NCI-H146 (cell line): ENCODE results near the gene OTOG.

ENCODE experiments used
- DNase-seq: peaks from one replicate; lab custom pipeline; 2025; lab: John Stamatoyannopoulos, UW

OTOG gene

DNA sequence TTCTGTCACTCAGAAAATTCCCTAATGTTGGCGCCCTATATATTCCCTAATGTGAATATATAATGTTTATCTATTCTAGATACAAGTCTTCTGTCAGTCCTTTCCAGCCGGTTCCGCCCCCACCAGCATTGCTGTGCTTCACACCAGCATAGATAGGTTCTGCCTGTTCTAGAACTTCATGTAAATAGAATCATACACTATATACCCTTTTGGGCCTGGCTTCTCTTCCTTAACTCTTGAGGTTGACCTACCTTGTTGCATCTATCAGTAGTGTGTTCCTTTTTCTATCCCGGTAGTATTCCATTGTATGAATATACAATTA, 34.6 kb downstream of the OTOG start:
- DNase-seq: no peak

DNA sequence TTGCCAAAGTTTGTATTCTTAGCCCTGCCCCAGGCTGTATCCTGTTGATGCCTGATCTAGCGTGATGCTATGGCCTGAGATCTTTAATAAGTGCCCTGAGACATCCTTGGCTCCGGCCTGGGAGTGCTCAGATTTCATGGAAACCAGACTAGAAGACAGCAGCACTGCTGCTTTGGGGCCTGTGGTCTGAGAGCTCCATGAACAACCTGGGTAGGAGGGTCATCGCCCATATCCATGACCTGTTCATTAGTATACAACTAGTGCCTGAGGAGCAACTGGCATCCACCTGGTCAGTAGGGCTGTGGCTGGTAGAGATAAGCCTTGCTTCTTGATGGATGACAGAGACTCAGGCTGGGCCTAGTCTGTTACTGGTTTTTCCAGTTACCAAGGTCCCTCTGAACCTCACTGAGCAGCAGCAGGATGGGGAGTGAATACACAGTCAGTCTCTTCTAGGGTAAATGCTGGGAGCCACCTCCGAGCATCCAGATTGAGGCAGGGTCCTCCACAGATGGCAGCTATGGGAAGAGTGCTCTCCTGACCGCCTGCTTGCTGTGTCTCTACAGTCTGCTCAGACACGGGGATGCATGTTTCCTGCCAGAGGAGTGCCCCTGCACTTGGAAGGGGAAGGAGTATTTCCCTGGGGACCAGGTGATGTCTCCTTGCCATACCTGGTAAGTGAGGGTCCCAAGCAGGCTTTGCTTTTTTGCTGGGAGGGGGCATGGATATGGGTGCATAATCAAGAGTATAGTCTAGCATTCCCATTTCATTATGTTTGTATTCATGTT, 39.0 kb downstream of the OTOG start:
- no peak for DNase-seq

DNA sequence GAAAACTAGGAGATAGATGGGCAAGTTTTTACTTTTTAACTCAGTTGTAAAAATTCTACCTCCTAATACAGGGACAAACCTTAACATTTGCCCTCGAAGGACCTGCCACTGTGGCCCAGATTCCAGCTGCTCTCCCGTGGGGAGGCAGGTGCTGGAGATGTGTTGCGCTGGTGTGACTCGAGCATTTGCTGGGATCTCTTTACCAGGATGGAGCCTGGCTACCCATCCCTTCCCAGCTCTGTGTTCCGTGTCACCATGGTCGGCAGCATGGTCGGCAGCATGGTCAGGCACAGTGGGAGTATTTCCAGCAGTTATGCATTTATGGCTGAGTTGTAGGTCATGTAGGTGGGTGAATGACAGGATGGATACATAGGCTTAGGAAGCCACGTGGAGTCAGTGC, 41.1 kb downstream of the OTOG start:
- no peak for DNase-seq

DNA sequence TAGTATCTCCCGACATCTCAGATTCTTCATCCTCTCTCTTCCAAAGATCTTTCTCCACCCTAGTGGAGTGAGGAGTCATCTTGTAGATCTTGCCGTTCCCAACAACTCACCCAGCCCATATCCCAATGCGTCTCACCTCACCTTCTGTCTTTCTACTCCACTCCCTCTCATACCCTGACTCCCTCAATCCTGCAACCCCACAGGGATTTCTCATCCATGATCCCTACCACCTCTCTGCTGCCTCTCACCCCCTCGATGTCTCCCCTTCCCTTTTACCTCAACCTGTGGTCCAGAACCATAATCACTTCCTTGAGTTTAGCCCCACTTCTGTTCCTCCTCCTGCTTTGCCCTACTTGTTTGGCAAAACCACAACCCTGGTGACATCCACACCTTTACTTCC, 41.7 kb downstream of the OTOG start:
- DNase-seq: no peak

DNA sequence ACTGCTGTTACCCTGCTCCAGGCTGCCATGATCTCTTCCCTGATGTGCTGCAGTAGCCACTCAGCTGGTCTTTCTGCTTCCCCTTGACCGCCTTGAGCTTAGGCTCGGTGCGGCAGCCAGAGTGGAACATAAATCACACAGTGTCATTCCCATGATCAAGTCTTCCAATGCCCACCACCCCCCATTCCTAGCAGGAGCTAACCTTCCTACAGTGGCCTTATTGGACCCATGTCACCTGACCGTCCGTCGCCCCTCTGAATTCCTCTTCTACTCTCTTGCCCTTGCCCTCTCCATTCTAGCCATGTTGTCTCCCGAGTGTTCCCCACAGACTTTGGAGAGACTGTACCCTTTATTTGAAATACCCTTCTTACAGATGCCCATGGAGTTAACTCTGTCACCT, 43.4 kb downstream of the OTOG start:
- DNase-seq: no peak

DNA sequence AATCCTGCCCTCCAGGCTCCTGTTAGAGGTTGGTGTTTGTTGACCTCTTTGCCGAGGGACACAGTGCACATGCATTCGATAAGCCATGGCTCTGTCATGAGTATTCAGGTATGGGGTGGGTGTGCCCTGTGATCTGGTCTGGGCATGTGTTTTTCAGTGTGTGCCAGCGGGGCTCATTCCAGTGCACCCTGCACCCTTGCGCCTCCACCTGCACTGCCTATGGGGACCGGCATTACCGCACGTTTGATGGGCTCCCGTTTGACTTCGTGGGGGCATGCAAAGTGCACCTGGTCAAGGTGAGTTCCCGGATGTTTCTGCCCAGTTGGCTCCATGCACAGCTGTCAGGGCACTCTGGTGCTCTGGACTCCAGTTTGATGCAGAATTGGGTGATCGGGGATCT, 44.2 kb downstream of the OTOG start:
- DNase-seq: no peak

DNA sequence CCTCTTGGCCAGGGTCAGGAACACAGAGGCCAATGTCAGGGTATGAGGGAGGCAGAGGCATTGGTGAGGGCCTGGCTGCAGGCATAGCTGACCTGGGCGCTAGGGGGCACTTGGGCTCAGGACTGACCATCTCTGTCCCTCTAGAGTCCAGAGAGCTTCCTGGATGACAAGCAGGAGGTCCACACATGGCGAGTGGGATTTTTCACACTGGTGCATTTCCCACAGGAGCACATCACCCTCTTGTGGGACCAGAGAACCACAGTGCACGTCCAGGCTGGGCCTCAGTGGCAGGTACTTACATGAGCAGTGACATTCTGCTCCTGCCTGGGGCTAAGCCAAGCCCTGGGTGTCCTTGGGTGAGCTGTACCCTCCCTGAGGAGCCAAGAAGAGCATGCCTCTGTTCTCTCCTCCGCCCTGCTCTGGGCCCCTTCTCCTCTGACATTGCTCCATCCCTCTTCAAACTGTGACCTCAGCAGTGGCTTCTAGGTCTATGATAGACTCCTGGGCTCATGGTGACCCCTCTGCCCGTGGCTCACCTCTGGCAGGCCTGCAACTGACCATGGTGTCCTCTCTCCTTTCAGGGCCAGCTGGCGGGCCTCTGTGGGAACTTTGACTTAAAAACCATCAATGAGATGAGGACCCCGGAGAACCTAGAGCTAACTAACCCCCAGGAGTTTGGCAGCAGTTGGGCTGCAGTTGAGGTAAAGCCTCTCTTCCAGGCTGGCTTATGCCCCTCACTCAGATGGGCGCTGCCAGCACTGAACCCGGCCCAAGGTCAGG, 46.6 kb downstream of the OTOG start:
- DNase-seq: no peak

DNA sequence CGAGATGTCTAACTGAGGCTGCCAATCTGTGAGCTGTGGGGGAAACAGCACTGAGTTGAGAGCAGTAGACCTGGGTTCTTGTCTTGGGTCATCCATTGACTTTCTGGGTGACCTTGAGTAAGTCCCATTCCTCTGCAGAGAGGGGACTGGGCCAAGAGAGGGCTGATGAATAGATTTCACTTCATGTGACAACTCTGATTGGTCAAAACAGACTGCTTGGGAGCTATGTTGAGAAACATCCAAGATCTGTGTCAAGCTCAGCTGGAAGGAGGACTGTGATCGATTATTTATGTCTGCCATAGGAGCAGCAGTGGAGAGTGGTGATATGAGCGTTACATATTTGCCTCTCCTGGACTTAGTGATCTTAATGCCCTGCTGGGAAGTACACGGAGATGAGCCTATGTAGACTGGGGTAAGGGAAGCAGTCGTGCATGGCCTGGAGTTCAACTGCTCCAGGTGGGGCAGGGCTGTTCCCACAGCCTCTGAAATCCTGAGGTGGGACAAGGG, 47.7 kb downstream of the OTOG start:
- no peak for DNase-seq

DNA sequence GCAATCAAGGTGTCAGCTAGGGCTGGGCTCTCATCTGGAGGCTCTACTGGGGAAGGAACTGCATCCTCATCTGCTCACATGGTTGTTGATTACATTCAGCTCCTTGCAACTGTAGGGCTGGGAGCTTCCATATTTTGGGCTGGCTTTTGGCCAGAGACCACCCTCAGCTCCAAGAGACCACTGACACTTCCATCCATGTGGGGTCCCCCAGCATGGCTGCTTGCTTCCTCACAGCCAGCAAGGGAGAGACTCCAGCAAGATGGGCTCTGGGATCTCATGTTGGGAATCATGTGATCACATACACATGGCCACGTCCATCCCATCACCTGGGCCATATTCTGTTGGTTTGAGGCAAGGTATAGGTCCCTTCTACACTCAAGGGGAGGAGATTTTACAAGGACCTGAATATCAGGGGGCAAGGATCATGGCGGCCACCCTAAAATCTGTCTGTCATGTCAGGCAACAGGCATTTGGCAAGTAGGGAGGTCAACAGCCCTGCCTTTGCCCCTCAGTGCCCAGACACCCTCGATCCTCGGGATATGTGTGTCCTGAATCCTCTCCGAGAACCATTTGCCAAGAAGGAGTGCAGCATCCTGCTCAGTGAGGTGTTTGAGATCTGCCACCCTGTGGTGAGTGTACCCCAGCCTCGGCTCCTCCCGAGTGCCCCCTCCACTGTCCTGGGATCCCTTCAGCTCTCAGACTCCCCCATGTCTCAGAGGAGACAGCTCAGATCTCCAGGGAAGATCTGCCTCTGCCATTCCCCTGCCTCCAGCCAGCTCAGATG, 48.7 kb downstream of the OTOG start:
- no peak for DNase-seq

DNA sequence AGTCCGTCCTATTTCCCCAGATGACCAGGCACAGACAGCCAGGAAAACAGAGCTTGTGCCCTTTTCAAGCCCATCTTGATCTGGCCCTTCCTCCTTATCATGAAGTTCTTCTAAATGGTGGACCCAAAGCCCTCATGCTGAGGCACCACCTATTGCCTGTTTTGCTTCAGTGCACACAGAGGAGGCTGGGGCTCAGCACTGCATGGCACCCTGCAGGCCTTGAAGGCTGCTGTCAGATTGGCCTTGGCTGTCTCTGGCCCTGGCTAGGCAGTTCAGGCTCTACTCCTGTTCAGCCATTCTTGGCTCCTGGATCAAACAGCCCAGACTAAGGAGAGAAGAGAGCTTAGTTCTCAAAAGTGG, 49.2 kb downstream of the OTOG start:
- DNase-seq: peak; percentile 44

DNA sequence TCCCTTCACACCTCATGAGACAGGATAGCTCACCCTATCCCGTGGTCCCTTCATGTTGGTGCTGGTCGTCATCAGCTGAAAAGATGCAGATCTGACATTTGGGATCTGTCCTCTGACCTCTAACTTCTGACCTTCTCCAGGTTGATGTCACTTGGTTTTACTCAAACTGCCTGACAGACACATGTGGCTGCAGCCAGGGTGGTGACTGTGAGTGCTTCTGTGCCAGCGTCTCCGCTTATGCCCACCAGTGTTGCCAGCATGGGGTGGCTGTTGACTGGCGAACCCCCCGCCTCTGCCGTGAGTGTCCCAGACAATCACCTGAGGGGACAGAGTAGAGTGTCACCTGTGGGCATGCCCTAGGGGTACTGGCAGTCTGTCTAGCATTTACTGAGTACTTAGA, 49.7 kb downstream of the OTOG start:
- no peak for DNase-seq

DNA sequence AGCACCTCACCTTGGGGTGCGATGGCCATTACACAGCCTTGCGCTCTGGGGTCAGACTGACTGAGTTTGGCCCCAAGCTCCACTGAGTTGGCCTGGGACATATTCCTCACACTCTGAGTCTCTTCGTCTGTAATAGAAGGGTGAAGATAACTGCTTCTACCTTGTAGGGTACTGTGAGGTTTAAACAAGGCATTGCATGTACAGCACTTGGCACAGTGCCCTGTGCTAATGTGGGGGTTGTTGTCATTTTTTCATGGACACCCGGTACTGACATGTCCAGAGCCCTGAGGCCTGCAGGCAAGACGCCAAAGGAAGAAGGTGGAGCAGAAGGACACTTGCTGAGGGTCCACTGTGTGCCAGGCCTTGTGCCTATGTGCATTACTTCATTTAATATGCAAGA, 50.7 kb downstream of the OTOG start:
- DNase-seq: no peak

DNA sequence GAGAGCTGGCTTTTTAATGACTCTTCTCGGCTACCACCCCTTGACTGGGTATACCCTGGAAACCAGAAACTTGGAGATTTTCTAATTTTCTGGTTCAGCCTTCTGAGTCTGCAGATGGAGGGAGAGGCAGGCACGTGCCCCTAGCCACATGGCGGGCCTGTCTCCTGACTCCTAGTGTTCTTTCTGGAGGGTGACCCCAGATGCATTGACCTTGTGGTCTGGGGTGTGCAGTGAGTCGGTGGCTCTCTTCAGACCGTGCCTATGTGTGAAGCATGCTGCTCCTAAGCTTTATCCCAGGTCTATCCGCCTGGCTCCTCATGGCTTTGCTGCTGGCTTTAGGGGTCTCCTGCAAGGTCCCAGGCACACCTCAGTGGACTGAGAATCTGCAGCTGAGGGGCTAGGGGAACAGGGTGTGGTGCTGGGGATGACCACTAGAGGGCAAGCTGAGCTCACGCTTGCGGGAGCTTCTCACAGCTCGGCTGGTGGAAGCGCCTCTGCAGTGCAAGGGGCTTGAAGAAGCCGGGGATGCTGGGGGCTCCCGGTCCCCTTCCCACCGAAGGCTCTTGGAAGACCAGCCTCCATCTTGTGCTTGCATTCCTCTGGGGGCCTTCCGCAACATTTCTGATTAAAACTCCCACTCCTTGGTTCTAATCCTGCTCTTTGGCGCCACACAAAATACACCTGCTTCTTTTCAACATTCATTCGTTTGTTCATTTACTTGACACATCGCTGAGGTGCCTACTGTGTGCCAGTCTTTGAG, 51.8 kb downstream of the OTOG start:
- peak; percentile 50 for DNase-seq

DNA sequence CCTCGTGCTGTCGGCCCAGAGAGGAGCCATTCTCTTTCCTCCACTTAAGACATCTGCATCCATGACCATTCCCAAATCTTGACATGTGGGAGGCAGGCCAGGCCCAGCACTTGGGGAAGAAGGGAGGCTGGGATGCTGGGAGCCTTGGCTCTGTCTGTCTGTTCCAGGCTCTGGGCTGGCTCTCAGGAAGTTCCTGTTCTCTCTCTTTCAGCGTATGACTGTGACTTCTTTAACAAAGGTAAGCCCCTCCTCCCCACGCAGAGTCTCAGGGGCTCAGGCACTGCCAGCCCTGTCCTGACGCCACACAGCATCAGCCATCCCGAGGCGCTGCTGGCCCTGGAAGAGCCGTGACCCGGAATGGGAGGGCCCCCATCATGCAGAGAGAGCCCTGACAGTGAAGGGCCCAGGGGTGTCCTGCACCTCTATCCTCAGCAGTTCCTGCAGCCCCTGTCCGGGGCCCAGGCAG, 52.4 kb downstream of the OTOG start:
- no peak for DNase-seq

DNA sequence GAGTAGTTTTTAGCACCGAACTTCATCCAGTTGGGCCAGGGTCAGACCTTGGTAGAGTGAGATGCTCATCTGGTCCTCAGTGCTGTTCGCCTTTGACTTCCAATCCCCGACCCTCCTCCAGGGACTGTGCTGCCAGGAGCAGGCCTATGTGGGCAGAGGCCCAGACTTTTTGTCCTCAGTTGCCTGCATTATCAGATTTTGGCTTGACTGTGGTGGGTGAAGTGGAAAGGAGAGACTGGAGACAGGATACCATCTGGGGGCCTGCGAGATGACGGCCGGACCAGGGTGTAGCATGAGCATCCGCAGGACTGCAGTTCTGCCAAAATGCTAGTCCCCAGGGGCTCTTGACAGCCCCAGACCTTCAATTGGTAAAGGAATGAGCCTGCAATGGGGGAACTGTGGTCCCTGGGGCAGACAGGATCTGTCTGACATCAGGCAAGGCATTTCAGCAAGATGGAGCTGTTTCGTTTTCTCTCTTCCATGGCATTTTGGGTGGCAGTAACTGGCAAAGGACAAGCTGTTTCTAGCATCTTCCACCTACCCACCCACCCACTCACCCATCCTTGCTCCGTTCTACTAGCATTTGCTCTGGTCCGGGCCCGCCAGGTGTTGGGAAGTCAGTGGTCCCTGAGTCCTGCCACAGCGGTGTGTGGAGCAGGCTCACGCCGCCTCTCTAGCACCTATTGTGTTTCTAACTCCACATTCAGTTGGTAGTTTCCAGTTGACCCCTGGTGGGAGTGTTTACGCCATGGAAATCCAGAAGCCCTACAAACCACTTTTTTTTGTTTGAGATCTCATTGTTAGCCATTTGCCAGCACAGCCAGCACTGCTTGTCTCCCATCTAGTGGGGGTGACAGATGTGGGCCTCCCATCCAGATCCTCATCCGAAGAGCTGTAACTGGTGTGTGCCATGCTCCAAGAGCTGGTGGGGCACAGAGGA, 53.5 kb downstream of the OTOG start:
- peak; percentile 16 for DNase-seq

DNA sequence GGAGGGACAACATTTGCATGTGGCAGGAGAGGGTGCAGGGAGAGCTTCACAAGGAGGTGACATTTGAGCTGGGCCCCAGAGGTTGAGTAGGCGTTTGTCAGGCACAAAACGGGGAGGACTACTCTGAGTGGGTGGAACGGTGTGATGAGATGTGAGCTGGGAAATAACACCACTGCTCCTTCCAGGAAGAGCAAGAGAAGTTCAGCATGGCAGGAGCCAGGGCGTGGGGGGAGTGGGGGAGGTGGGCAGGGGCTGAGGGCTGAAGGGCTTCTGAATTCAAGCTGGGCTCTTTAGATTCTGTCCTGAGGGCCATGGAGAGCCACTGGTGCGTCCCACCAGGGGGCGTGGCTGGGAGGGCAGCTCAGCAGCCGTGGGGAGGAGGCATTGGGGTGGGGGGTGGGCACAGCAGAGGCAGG, 54.2 kb downstream of the OTOG start:
- peak; percentile 11 for DNase-seq

DNA sequence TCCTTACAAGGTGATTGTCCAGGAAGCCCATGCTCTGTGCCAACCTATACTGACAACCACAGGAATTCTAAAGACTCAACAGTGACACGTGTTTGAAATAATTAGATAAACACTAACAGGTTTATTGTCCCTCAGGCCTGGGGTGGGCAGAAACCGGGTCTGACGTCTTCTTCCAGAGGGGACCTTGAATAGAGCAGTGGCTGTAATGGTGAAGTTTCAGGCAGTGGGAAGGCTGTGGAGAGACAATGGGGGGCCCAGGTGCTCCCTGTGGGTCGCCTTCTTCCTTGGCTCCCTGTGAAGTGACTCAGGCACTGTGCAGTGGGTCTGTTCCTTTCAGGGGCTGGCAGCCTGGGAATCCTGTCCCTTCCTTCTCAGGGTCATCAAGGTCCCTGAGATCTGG, 54.6 kb downstream of the OTOG start:
- DNase-seq: no peak

DNA sequence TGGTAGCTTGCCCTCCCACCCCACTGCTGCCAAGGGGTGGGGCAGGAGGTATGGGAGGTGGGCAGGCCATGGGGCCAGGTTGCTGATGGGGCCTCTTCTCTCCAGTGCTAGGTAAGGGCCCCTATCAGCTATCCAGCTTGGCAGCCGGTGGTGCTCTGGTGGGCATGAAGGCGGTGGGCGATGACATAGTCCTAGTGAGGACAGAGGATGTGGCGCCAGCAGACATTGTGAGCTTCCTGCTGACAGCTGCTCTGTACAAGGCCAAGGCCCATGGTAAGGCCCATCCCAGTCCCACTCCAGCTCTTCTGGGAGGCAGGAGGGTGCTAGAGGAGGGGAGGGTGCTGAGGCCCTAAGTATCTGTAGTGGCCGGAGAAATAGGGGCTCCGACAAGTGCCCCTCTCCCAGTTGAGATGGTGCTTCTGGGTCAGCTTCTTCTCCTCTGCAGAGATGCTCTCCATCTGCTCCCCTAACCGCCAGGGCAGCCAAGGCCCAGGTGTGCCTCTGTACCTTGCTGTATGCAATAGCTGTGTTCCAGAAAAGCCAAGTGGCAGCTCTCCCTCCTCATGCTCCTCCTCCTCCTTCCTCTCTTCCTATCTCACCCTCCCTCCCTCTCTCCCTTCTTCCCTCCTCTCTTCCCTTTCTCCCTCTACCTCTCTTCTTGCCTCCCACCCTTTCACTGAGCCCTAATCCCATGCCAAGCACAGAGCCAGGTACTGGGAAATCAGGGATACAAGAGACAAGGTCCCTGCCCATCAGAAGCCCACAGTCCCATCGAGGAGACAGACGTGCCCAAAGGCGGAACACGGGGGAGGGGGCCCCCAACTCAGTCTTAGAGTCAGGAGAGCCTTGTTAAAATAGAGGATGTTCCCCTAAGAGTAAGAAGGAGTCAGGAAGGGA, 55.3 kb downstream of the OTOG start:
- DNase-seq: no peak

DNA sequence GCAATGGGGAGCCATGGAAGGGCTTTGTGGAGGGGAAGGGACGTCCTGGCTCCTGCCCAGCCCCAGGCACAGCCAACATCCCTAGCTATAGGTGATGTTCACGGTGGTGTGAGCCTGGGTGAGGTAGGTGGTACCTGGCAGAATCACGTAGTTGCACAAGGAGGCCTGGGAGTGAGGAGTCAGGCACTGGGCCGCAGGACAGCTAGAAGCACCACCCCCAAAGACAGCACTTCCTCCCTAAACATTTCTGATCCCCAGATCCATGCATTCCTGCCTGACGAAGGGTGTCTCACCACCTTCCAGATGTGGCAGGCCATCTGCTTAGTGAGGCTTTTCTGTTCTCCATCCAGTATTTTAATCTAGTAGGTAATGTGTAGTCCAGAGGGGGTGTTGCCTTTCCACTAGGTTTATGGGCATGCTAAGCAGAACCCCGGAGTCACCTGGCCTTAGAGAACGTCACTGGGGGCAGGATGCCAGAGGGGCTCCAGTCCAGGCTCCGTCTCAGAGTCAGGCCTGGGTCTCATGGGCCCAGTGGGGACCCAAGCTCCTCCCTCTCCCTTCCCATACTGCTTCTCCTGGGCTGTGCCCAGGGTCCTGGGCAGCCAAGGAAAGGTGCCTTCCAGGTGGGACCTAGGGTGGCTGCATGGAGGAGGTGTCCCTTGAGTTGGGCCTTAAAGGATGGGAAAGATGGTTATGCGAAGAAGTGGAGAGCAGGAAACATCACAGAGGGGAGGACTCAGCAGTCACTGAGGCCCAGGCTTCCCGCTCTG, 56.2 kb downstream of the OTOG start:
- DNase-seq: no peak
